Ovary (tissue), 3 donors: ENCODE results near the gene ASIC4.

Experiments used
- POLR2A ChIP-seq: fragments of 450-650 bp; IDR thresholded peaks from one replicate; pipeline ENCODE4 v1.6.1; 2017; ENCODE audit warnings: antibody characterized with exemption, mild to moderate bottlenecking, moderate library complexity
- TF ChIP-seq, protein P1 (sequence below), 3 donors: fragments of 450-650 bp in 2 of 3; fragments of 200-600 bp in 1 of 3; IDR thresholded peaks; one replicate each; pipeline versions ENCODE4 v1.5.1 to v1.8.0; 2016 to 2022; ENCODE audit warnings: antibody characterized with exemption in 3 of 3, mild to moderate bottlenecking in 1 of 3
- donor health status: DM: no; HTN: no; CAD: no.

DNA sequence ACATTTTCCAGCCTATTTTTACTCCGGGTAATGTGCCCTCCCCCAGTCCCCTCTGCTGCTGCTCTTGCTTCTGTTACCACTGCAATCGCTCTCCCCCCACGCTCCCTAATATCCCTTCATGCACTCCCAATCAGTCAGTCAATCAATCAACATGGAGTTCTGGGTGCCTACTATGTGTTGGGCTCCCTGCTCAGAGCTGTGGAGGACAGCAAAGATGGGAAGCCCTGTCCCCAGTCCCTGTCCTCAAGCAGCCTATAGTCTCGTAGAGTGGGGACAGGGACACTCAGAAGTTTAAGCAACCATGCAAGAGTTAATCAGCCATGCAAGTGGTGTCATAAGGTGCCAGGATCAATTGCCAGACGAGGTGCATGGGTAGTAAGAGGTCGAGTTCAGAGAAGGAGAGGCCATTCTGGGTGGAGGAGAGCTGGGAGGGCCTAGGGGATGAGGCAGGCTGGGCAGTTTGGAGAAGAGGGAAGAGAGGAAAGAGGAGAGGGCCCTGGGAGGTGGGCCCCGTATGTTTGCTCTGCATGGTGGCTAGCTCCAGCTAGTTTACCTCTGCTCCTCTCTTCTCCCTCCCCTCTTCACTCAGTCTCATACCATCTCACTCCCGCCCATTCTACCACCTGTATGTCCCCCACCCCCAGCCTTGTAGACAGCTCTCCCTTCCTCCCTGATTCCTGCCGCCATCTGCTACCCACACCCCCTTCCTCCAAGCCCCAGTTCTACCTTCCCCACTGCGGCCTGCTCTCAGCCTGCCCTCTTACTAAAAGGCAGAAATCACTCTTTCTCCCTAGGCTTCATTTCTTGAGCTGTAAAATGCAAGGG, 3.9 kb downstream of the ASIC4 start:
- TF ChIP-seq, protein P1, sequence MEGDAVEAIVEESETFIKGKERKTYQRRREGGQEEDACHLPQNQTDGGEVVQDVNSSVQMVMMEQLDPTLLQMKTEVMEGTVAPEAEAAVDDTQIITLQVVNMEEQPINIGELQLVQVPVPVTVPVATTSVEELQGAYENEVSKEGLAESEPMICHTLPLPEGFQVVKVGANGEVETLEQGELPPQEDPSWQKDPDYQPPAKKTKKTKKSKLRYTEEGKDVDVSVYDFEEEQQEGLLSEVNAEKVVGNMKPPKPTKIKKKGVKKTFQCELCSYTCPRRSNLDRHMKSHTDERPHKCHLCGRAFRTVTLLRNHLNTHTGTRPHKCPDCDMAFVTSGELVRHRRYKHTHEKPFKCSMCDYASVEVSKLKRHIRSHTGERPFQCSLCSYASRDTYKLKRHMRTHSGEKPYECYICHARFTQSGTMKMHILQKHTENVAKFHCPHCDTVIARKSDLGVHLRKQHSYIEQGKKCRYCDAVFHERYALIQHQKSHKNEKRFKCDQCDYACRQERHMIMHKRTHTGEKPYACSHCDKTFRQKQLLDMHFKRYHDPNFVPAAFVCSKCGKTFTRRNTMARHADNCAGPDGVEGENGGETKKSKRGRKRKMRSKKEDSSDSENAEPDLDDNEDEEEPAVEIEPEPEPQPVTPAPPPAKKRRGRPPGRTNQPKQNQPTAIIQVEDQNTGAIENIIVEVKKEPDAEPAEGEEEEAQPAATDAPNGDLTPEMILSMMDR (IDR thresholded peaks at IDR 0.05) = no peak
- TF ChIP-seq POLR2A = no peak
